HEK293 (cell line): Measurements from ENCODE around the gene AGRN.

Experiments
- EGR2 ChIP-seq: fragments of 450-650 bp; formaldehyde crosslinking; IDR thresholded peaks from 2 replicates; pipeline ENCODE4 v1.5.1; 2016; ENCODE audit warnings: low read depth, missing biosample characterization, missing genetic modification characterization
- GLIS1 ChIP-seq: fragments of 450-650 bp; formaldehyde crosslinking; IDR thresholded peaks from 2 replicates; pipeline ENCODE4 v1.5.1; 2016; ENCODE audit warnings: missing biosample characterization, missing genetic modification characterization
- KLF9 ChIP-seq: fragments of 450-650 bp; formaldehyde crosslinking; IDR thresholded peaks from 2 replicates; pipeline ENCODE4 v1.5.1; 2016; ENCODE audit warnings: missing biosample characterization, missing genetic modification characterization, low read depth
- OVOL3 ChIP-seq: fragments of 450-650 bp; formaldehyde crosslinking; IDR thresholded peaks from 2 replicates; pipeline ENCODE4 v1.5.1; 2016; ENCODE audit warnings: missing biosample characterization, missing genetic modification characterization
- PRDM2 ChIP-seq: fragments of 450-650 bp; formaldehyde crosslinking; IDR thresholded peaks from 2 replicates; pipeline ENCODE4 v1.5.1; 2016; ENCODE audit warnings: missing biosample characterization, missing genetic modification characterization, borderline replicate concordance
- SCRT1 ChIP-seq: fragments of 450-650 bp; formaldehyde crosslinking; IDR thresholded peaks from 2 replicates; pipeline ENCODE4 v1.5.1; 2016; ENCODE audit warnings: missing biosample characterization, missing genetic modification characterization, borderline replicate concordance
- TSHZ1 ChIP-seq: fragments of 450-650 bp; formaldehyde crosslinking; IDR thresholded peaks from 2 replicates; pipeline ENCODE4 v1.5.1; 2016; ENCODE audit warnings: missing biosample characterization, missing genetic modification characterization, borderline replicate concordance
- YY2 ChIP-seq: fragments of 450-650 bp; formaldehyde crosslinking; IDR thresholded peaks from 2 replicates; pipeline ENCODE4 v1.5.1; 2016; ENCODE audit warnings: missing biosample characterization, missing genetic modification characterization
- ZBTB8A ChIP-seq: fragments of 450-650 bp; formaldehyde crosslinking; IDR thresholded peaks from 2 replicates; pipeline ENCODE4 v1.5.1; 2016; ENCODE audit warnings: missing biosample characterization, missing genetic modification characterization
- ZEB2 ChIP-seq: fragments of 450-650 bp; formaldehyde crosslinking; IDR thresholded peaks from 2 replicates; pipeline ENCODE4 v1.5.1; 2016; ENCODE audit warnings: missing biosample characterization, missing genetic modification characterization
- ZIC2 ChIP-seq: fragments of 450-650 bp; formaldehyde crosslinking; IDR thresholded peaks from 2 replicates; pipeline ENCODE4 v1.5.1; 2016; ENCODE audit warnings: missing biosample characterization, missing genetic modification characterization
- ZNF114 ChIP-seq: fragments of 450-650 bp; formaldehyde crosslinking; IDR thresholded peaks from 2 replicates; pipeline ENCODE4 v1.5.0; 2017; ENCODE audit warnings: missing biosample characterization, missing genetic modification characterization
- ZNF221 ChIP-seq: fragments of 450-650 bp; formaldehyde crosslinking; IDR thresholded peaks from 2 replicates; pipeline ENCODE4 v1.5.1; 2017; ENCODE audit warnings: missing biosample characterization, missing genetic modification characterization, borderline replicate concordance
- ZNF24 ChIP-seq: fragments of 450-650 bp; formaldehyde crosslinking; IDR thresholded peaks from 2 replicates; pipeline ENCODE4 v1.5.1; 2016; ENCODE audit warnings: missing biosample characterization, missing genetic modification characterization
- ZNF335 ChIP-seq: fragments of 450-650 bp; formaldehyde crosslinking; conservative IDR thresholded peaks from 2 replicates; pipeline ENCODE4 v1.5.1; 2016; ENCODE audit warnings: missing biosample characterization, missing genetic modification characterization
- ZNF513 ChIP-seq: fragments of 450-650 bp; IDR thresholded peaks from 2 replicates; pipeline ENCODE4 v1.5.1; 2018; ENCODE audit warnings: missing biosample characterization, missing genetic modification characterization
- ZNF521 ChIP-seq: fragments of 450-650 bp; formaldehyde crosslinking; IDR thresholded peaks from 2 replicates; pipeline ENCODE4 v1.5.1; 2017; ENCODE audit warnings: missing biosample characterization, mild to moderate bottlenecking, missing genetic modification characterization
- ZNF529 ChIP-seq: fragments of 450-650 bp; formaldehyde crosslinking; IDR thresholded peaks from 2 replicates; pipeline ENCODE4 v1.5.1; 2017; ENCODE audit warnings: missing genetic modification characterization, missing biosample characterization; ENCODE audit not compliant: insufficient replicate concordance
- ZNF658 ChIP-seq: fragments of 450-650 bp; formaldehyde crosslinking; IDR thresholded peaks from 2 replicates; pipeline ENCODE4; 2016; ENCODE audit warnings: missing biosample characterization, missing genetic modification characterization
- ZNF664 ChIP-seq: fragments of 450-650 bp; formaldehyde crosslinking; IDR thresholded peaks from 2 replicates; pipeline ENCODE4 v1.5.1; 2016; ENCODE audit warnings: missing biosample characterization, missing genetic modification characterization
- ZNF843 ChIP-seq: fragments of 450-650 bp; formaldehyde crosslinking; IDR thresholded peaks from 2 replicates; pipeline ENCODE4 v1.5.1; 2016; ENCODE audit warnings: missing biosample characterization, missing genetic modification characterization
- ZSCAN16 ChIP-seq: fragments of 450-650 bp; formaldehyde crosslinking; IDR thresholded peaks from 2 replicates; pipeline ENCODE4 v1.5.1; 2016; ENCODE audit warnings: missing biosample characterization, missing genetic modification characterization
- TF ChIP-seq, protein P1 (sequence below): fragments of 450-650 bp; formaldehyde crosslinking; IDR thresholded peaks from 2 replicates; pipeline ENCODE4 v1.5.1; 2016; ENCODE audit warnings: missing biosample characterization, missing genetic modification characterization
- TF ChIP-seq, protein P2 (sequence below): fragments of 450-650 bp; formaldehyde crosslinking; IDR thresholded peaks from 2 replicates; pipeline ENCODE4 v1.5.1; 2016; ENCODE audit warnings: missing biosample characterization, missing genetic modification characterization

Gene AGRN

GRCh38 chr1:1000357-1001056 is 19.4 kb upstream of the AGRN start (continued):
- TF ChIP-seq ZNF513 (tag by site-specific recombination) (peak; percentile 34; the same call in 1 of the 2 replicates), PRDM2 (tag by site-specific recombination) (peak; percentile 92; the same call in 1 of the 2 replicates), ZNF843 (tag by site-specific recombination) (peak; percentile 85), ZNF221 (tag by site-specific recombination) (peak; percentile 15; the same call in 1 of the 2 replicates), YY2 (tag by site-specific recombination) (peak; percentile 90), OVOL3 (tag by site-specific recombination) (peak; percentile 53; the same call in 1 of the 2 replicates), TSHZ1 (tag by site-specific recombination) (peak; percentile 96), ZNF521 (no peak), ZNF658 (tag by site-specific recombination) (0 out of 2 replicates have a peak, but pooled peaks have one; percentile 69), ZNF24 (tag by site-specific recombination) (peak; percentile 77), ZNF664 (tag by site-specific recombination) (peak; percentile 57; the same call in 1 of the 2 replicates), SCRT1 (tag by site-specific recombination) (no peak; the same call in 1 of the 2 replicates), ZBTB8A (tag by site-specific recombination) (peak; percentile 93), ZEB2 (tag by site-specific recombination) (peak; percentile 100), GLIS1 (tag by site-specific recombination) (peak; percentile 87), EGR2 (tag by site-specific recombination) (no peak), ZNF114 (tag by site-specific recombination) (no peak), KLF9 (tag by site-specific recombination) (peak; percentile 63), ZNF335 (peak; percentile 72), ZSCAN16 (peak; percentile 56), ZNF529 (peak; percentile 12), ZIC2 (tag by site-specific recombination) (peak; percentile 96)
- TF ChIP-seq, protein P1, sequence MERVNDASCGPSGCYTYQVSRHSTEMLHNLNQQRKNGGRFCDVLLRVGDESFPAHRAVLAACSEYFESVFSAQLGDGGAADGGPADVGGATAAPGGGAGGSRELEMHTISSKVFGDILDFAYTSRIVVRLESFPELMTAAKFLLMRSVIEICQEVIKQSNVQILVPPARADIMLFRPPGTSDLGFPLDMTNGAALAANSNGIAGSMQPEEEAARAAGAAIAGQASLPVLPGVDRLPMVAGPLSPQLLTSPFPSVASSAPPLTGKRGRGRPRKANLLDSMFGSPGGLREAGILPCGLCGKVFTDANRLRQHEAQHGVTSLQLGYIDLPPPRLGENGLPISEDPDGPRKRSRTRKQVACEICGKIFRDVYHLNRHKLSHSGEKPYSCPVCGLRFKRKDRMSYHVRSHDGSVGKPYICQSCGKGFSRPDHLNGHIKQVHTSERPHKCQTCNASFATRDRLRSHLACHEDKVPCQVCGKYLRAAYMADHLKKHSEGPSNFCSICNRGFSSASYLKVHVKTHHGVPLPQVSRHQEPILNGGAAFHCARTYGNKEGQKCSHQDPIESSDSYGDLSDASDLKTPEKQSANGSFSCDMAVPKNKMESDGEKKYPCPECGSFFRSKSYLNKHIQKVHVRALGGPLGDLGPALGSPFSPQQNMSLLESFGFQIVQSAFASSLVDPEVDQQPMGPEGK (tag by site-specific recombination) = peak; percentile 95
- TF ChIP-seq, protein P2, sequence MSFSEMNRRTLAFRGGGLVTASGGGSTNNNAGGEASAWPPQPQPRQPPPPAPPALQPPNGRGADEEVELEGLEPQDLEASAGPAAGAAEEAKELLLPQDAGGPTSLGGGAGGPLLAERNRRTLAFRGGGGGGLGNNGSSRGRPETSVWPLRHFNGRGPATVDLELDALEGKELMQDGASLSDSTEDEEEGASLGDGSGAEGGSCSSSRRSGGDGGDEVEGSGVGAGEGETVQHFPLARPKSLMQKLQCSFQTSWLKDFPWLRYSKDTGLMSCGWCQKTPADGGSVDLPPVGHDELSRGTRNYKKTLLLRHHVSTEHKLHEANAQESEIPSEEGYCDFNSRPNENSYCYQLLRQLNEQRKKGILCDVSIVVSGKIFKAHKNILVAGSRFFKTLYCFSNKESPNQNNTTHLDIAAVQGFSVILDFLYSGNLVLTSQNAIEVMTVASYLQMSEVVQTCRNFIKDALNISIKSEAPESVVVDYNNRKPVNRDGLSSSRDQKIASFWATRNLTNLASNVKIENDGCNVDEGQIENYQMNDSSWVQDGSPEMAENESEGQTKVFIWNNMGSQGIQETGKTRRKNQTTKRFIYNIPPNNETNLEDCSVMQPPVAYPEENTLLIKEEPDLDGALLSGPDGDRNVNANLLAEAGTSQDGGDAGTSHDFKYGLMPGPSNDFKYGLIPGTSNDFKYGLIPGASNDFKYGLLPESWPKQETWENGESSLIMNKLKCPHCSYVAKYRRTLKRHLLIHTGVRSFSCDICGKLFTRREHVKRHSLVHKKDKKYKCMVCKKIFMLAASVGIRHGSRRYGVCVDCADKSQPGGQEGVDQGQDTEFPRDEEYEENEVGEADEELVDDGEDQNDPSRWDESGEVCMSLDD = peak; percentile 98
